Stimulated activated CD8-positive, alpha-beta memory T cell treated with anti-CD3 and anti-CD28 coated beads, Interleukin-7, amount 100 ng/mL, for 4 hours (primary cell): ENCODE data around the gene PKD1L1.
A peak's percentile ranks its signal among the peaks of the same experiment; 100 is the strongest.
"Not testable (repeated sequence)": the region's sequence is repeated elsewhere in the genome, so short reads cannot be mapped to it uniquely, and the experiment has no call there.

ENCODE experiments used
- DNase-seq, 2 donors: peaks; one replicate each; pipeline ENCODE4 v3.0.0-alpha.2; 2020; ENCODE audit warnings: low read depth in 2 of 2

Gene PKD1L1, protein sequence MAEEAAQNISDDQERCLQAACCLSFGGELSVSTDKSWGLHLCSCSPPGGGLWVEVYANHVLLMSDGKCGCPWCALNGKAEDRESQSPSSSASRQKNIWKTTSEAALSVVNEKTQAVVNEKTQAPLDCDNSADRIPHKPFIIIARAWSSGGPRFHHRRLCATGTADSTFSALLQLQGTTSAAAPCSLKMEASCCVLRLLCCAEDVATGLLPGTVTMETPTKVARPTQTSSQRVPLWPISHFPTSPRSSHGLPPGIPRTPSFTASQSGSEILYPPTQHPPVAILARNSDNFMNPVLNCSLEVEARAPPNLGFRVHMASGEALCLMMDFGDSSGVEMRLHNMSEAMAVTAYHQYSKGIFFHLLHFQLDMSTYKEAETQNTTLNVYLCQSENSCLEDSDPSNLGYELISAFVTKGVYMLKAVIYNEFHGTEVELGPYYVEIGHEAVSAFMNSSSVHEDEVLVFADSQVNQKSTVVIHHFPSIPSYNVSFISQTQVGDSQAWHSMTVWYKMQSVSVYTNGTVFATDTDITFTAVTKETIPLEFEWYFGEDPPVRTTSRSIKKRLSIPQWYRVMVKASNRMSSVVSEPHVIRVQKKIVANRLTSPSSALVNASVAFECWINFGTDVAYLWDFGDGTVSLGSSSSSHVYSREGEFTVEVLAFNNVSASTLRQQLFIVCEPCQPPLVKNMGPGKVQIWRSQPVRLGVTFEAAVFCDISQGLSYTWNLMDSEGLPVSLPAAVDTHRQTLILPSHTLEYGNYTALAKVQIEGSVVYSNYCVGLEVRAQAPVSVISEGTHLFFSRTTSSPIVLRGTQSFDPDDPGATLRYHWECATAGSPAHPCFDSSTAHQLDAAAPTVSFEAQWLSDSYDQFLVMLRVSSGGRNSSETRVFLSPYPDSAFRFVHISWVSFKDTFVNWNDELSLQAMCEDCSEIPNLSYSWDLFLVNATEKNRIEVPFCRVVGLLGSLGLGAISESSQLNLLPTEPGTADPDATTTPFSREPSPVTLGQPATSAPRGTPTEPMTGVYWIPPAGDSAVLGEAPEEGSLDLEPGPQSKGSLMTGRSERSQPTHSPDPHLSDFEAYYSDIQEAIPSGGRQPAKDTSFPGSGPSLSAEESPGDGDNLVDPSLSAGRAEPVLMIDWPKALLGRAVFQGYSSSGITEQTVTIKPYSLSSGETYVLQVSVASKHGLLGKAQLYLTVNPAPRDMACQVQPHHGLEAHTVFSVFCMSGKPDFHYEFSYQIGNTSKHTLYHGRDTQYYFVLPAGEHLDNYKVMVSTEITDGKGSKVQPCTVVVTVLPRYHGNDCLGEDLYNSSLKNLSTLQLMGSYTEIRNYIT (N-terminal part only)

DNA sequence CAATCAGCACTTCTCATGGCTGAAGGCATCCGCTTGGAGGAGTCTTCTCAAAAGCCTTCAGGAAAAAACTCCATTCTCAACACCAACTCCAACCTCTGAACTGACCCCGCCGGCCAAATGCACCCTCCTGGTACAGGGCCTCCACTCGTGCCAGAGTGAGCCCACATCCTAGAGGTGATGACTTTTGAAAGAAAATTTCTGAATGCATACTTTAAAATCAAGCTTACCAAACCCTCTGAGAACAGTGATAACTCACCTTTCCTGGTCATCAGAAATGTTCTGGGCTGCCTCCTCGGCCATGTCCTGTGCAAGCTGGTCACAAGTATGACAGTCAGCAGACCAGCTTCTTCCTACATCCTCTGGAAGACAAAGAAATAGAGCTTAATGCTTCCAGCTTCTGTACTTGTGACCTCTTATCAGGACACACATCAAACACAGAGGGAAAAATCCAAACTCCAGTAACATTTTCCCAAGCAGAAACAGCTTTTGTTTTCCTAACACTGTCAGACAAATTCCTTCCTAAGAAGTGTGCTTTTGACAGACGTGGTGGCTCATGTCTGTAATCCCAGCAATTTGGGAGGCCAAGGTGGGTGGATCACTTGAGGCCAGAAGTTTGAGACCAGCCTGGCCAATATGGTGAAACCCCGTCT is at the start of gene PKD1L1:
Gene PKD1L1, minus strand, starts transcription at position 326 of the 650 bp plus-strand sequence. Its CDS starts 26 bp downstream, at position 300.
- DNase-seq, result no peak

GRCh38 chr7:47992446-47992845 is 44.2 kb upstream of the PKD1L1 start:
- no peak for DNase-seq

- DNase-seq, result peak; percentile 75 to 85
Observed at GRCh38 chr7:47991741-47992311, 43.6 kb upstream of the PKD1L1 start.

GRCh38 chr7:47991270-47991669 is 43.0 kb upstream of the PKD1L1 start:
- DNase-seq, result no peak

DNA sequence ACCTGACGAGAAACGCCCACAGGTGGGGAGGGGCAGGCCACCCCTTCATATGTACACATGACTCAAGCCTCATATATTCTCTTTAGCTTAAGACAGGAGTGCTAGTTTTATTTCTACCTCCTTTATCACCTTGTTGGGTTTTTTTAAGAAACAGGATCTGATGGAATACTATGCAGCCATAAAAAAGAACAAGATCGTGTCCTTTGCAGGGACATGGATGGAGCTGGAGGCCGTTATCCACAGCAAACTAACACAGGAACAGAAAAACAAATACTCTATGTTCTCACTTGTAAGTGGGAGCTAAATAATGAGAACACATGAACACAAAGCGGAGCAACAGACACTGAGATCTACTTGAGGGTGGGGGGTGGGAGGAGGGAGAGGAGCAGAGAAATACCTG is 42.3 kb upstream of the PKD1L1 start:
- DNase-seq, result no peak

DNA sequence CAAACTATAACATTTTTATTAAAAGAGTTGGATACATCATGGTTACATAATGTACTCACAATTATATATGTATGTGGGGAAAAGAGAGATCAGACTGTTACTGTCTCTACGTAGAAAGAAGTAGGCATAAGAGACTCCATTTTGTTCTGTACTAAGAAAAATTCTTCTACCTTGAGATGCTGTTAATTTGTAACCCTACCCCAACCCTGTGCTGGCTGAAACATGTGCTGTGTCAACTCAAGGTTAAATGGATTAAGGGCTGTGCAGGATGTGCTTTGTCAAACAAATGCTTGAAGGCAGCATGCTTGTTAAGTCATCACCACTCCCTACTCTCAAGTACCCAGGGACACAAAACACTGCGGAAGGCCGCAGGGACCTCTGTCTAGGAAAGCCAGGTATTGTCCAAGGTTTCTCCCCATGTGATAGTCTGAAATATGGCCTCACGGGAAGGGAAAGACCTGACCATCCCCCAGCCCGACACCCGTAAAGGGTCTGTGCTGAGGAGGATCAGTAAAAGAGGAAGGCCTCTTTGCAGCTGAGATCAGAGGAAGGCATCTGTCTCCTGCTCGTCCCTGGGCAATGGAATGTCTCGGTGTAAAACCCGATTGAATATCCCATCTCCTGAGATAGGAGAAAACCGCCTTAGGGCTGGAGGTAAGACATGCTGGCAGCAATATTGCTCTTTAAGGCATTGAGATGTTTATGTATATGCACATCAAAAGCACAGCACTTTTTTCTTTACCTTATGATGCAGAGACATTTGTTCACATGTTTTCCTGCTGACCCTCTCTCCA is 41.5 kb upstream of the PKD1L1 start:
- not testable (repeated sequence) for DNase-seq

DNA sequence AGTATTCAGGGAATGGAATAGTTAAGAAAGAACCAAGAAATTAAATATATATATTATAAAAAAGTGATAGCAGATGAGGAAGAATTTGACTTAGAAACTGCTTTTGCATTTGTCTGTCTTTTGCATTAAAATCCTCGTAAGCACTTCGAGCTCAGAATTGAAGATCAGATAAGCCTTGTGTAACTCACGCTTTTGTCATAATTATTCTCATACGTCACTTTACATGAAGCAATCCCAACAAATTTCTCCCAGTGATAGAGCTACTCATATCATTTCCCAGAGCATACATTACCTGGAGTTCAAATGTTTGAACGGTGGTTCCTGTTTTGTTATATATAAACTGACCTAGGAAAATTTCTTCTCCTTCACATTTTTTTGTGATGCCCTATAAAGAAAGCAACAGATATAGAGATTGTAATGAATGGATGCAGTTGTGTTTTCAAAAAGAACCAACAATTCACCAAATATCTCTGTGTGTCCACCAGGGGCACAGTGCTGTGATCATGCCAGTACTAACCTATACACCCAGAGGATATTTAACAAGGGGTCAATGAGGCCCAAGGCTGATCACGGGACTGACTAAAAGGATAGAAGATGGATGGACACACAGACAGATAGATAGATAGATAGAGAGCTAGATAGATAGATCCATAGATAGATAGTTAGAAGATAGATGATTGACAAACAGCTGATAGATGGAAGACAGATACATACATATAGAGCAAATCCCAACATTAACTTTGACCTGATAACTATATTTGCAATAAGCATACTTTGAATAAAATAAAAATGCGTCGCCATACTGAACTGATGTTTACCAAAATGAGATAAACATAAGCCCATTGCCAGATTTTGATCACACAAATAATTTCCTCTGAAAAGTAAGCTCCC is 40.5 kb upstream of the PKD1L1 start:
- DNase-seq, result no peak

DNA sequence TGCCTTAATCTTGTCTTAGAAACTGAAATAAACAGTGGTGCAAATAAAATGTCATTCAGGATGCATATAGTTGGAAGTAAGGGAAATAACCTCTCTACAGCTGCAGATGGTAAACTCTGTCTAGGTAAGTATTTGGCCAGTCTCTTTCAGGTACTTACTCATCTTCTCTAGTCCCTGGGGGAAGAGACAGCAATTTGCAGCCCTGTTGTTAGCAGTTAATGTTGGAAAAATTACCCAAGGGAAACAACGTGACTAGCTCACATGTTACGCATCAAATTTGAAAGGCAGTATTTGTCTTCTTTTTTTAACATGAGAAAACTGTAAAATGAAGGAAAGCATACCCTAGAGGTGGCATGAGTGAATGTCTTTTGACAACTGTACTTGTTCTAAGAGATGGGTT is 34.3 kb upstream of the PKD1L1 start:
- no peak for DNase-seq

DNA sequence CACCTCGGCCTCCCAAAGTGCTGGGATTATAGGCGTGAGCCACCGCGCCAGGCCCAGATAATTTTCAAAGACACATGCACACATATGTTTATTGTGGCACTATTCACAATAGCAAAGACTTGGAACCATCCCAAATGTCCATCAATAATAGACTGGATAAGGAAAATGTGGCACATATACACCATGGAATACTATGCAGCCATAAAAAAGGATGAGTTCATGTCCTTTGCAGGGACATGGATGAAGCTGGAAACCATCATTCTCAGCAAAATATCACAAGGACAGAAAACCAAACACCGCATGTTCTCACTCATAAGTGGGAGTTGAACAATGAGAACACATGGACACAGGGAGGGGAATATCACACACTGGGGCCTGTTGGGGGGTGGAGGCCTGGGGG is 32.4 kb upstream of the PKD1L1 start:
- not testable (repeated sequence) for DNase-seq

DNA sequence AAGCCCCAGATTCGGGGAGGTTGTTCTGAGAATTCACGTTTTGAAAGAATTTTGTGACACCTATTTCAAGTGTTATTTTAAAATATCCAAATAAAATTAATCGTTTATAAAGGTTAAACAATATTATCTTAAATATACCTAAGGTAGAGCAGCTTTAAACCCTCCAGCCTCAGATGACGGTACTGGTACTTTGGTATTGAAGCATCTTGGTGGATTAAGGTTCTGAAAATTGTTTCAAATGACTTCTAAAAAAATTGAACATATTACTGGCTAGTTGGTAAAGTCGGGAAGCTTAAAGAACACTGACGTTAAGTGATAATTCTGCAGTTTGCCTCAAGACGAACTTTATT is 31.5 kb upstream of the PKD1L1 start:
- DNase-seq, result no peak

DNA sequence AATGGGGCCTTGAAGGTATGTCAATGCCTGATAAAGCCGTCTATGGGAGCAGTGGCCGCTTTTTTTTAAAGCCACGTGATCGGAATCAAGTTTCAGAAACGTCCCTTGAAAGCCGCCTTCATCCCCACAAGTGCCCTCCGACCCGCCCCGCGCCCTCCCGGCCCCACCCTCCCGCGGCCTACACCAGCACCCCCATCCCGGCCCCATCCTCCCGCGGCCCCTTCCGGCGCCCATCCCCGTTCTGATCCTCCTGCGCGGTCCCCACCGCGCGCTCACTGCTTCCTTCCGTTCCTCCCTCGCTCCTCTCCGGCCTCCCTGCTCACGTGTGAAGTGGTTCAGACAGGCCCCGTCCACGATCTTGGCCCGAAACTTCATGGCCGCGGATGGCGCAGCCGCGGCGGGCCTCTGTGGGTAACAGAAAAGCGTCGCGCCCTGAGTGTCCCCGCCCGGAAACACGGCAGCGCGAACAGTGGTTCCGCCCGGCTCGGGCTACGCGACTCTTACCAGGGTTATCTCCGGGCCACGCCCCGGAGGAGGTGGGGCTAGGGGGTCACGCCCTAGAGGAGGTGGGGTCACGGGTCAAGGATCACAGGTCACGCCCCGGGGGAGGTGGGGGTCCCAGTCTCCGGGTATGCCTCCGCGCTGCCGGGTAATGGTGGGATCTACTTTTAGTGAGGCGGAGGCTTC is 31.0 kb upstream of the PKD1L1 start, which contains the start of gene HUS1:
Gene HUS1, minus strand, starts transcription at position 471 of the 687 bp plus-strand sequence. Its CDS starts 96 bp downstream, at position 375.
- peak; percentile 83 to 87 for DNase-seq

- no peak for DNase-seq
Observed at GRCh38 chr7:47978790-47979144, 30.5 kb upstream of the PKD1L1 start.

DNA sequence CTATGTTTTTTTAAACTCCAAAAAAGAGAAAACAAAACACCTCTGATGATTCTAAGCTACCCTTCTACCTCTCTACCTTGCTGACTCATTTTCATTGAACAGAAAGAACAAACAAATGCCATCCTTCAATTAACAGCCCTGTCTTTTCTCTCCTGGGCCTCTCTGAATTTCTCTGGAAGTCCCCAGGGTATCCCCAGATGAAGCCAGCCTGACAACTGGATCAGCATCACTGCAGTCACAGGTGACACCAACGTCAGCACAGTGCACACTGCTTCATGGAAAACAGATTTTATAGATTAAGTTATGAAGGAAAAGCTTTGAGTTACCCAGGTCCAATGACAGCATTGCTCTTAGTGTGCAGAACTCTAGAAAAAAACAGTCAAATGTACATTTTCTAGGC is 25.5 kb upstream of the PKD1L1 start:
- DNase-seq, result no peak

DNA sequence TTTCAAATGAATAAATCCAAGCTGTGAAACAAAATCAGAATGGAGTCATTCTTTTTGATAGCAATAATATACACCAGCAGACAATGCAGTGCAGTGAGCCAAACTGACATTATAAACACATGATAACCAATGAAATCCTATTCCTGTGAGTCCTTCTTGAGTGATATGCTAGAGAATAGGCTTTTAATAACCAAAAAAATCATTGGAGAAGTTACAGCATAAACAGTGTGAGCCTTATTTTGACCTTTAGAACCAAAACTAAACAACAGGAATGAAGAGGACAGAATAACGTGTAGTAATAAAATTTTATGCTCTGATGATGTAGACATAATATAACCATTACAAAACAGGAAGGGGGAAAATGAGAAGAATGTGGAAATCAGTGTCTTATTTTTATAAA is 22.5 kb upstream of the PKD1L1 start:
- no peak for DNase-seq

GRCh38 chr7:47968847-47969774 is 20.8 kb upstream of the PKD1L1 start:
- peak in 1 of 2 donors; percentile 11 for DNase-seq

- no peak for DNase-seq
Observed at GRCh38 chr7:47967708-47968107, 19.4 kb upstream of the PKD1L1 start.

- DNase-seq, result no peak
Observed at GRCh38 chr7:47967123-47967522, 18.9 kb upstream of the PKD1L1 start.
